A549 (cell line): Measurements from ENCODE around the gene PLGRKT. TPM values are rescaled to one million over a fixed set of nuclear protein-coding genes. Genes with fewer than 3 reads are reported as not detected.
"Not testable (repeated sequence)": the region's sequence is repeated elsewhere in the genome, so short reads cannot be mapped to it uniquely, and the experiment has no call there.

ENCODE experiments used
- ATAC-seq, 2 experiments: fragments of 200-7000 bp in 1 of 2; fragments of >200 bp in 1 of 2; cut with Nextera tagmentation in 1 of 2; cut with Tn5 transposase in 1 of 2; 3 replicates each; pipeline versions ENCODE4 v1.8.0 to v1.9.1; 2018 to 2020; ENCODE audit warnings: mild to moderate bottlenecking in 1 of 2, moderate library complexity in 1 of 2
- CTCF ChIA-PET: fragments of 300-600 bp; sonication (Branson Sonifier 250); formaldehyde crosslinking; extraction: SDS; loops from one replicate; lab custom pipeline; 2021; ENCODE audit warnings: antibody characterized with exemption, inconsistent platforms; lab: Yijun Ruan, JAX
- POLR2A ChIA-PET: fragments of 350-600 bp; formaldehyde crosslinking; extraction: SDS; loops from one replicate; lab custom pipeline; 2021; ENCODE audit warnings: antibody characterized with exemption, inconsistent platforms; lab: Yijun Ruan, JAX
- DNase-seq, 2 experiments: peaks; one replicate each; pipeline versions ENCODE4 v3.0.0 to v3.0.0-alpha.2; 2011 to 2016; ENCODE audit warnings: low read depth in 1 of 2, low spot score in 1 of 2
- FAIRE-seq: peaks from 2 replicates; lab custom pipeline; 2011; peaks lifted over from hg19 to GRCh38; lab: Jason Lieb, UNC
- H3K27ac ChIP-seq, 2 experiments: fragments of >200 bp; sonication (Bioruptor Twin); formaldehyde crosslinking; 3 replicates each; pipeline ENCODE4 v1.5.1; 2016 to 2017
- H3K4me1 ChIP-seq: fragments of >200 bp; sonication (Bioruptor Twin); formaldehyde crosslinking; 3 replicates; pipeline ENCODE4 v1.6.1; 2016
- H3K4me2 ChIP-seq: fragments of >200 bp; sonication (Bioruptor Twin); formaldehyde crosslinking; 3 replicates; pipeline ENCODE4 v1.6.1; 2016
- H3K4me3 ChIP-seq: fragments of >200 bp; sonication (Bioruptor Twin); formaldehyde crosslinking; 3 replicates; pipeline ENCODE4 v1.5.1; 2016
- H3K9me3 ChIP-seq: fragments of >200 bp; sonication (Bioruptor Twin); formaldehyde crosslinking; 3 replicates; pipeline ENCODE4 v1.6.1; 2016
- FOSL2 ChIP-seq, 2 experiments: fragments of 450-650 bp in 1 of 2; fragments of >200 bp in 1 of 2; sonication (Bioruptor Twin) in 1 of 2; formaldehyde crosslinking; IDR thresholded peaks; 2 replicates each; pipeline versions ENCODE4 v1.5.0 to v1.6.1; 2016 to 2020; ENCODE audit warnings: mild to moderate bottlenecking in 1 of 2, moderate library complexity in 1 of 2
- HES2 ChIP-seq: fragments of >200 bp; sonication (Bioruptor Twin); formaldehyde crosslinking; IDR thresholded peaks from 2 replicates; pipeline ENCODE4 v1.6.1; 2016
- KDM1A ChIP-seq: fragments of 200-600 bp; sonication (generic); IDR thresholded peaks from 2 replicates; pipeline ENCODE4 v1.6.1; 2016; ENCODE audit warnings: low read depth, mild to moderate bottlenecking
- MAFK ChIP-seq: fragments of 450-650 bp; IDR thresholded peaks from 2 replicates; pipeline ENCODE4 v1.6.1; 2014; ENCODE audit not compliant: partially characterized antibody
- NR3C1 ChIP-seq: fragments of >200 bp; sonication (Bioruptor Twin); formaldehyde crosslinking; IDR thresholded peaks from 3 replicates; pipeline ENCODE4 v1.6.1; 2017
- PHF8 ChIP-seq: fragments of 200-600 bp; sonication (generic); IDR thresholded peaks from 2 replicates; pipeline ENCODE4 v1.6.1; 2016; ENCODE audit warnings: low read depth, mild to moderate bottlenecking, antibody characterized with exemption, moderate library complexity, borderline replicate concordance
- POLR2A ChIP-seq: IDR thresholded peaks from 2 replicates; pipeline ENCODE4 v1.6.1; 2012; ENCODE audit warnings: mild to moderate bottlenecking, low read length
- POLR2AphosphoS2 ChIP-seq: conservative IDR thresholded peaks from 2 replicates; pipeline ENCODE4 v1.6.1; 2012; ENCODE audit warnings: low read length, improper control_type of control experiment, inconsistent platforms
- RFX5 ChIP-seq: fragments of 450-650 bp; IDR thresholded peaks from 2 replicates; pipeline ENCODE4 v1.7.1; 2014; ENCODE audit warnings: antibody characterized with exemption, mild to moderate bottlenecking, moderate library complexity
- ZC3H11A ChIP-seq: fragments of 450-650 bp; IDR thresholded peaks from 2 replicates; pipeline ENCODE4 v1.6.1; 2014; ENCODE audit warnings: antibody characterized with exemption, mild to moderate bottlenecking
- ZNF302 ChIP-seq: fragments of 250-450 bp; sonication (Bioruptor Pico); IDR thresholded peaks from 2 replicates; pipeline ENCODE4 v1.9.0; 2021; ENCODE audit warnings: inconsistent platforms, mild to moderate bottlenecking, moderate library complexity
- ZSCAN20 ChIP-seq: fragments of 250-450 bp; sonication (Bioruptor Pico); IDR thresholded peaks from 2 replicates; pipeline ENCODE4 v1.8.0; 2022; ENCODE audit warnings: mild to moderate bottlenecking, moderate library complexity
- WGBS: methylation state at CpG from one replicate; pipeline ENCODE4 v1.1.6; 2017; ENCODE audit errors: missing lambda C conversion rate; 5-methylcytosine and 5-hydroxymethylcytosine counted together
- polyA plus RNA-seq, 4 experiments: library from polyadenylated mRNA; depleted of rRNA in 3 of 4; stranded (reverse); fragments of >200 nt; fragmentation: RNase III in 1 of 4; extraction: RNeasy Plus Mini Kit Qiagen cat#74134 plus additional on column Dnase treatment in 1 of 4; gene quantifications; 2 replicates in 3 of 4; 3 replicates in 1 of 4; pipeline ENCODE4 v1.2.3, GENCODE V29; 2011 to 2017
- TF ChIP-seq, protein P1 (sequence below): IDR thresholded peaks from 2 replicates; pipeline ENCODE4 v1.6.1; 2012
- TF ChIP-seq, protein P2 (sequence below): IDR thresholded peaks from 2 replicates; pipeline ENCODE4 v1.6.1; 2012; ENCODE audit warnings: low read depth, borderline replicate concordance
- TF ChIP-seq, protein P3 (sequence below): fragments of 250-450 bp; sonication (Bioruptor Pico); IDR thresholded peaks from 2 replicates; pipeline ENCODE4 v1.5.0; 2020; ENCODE audit warnings: low read depth, mild to moderate bottlenecking, moderate library complexity

Gene PLGRKT
- polyA plus RNA-seq, 2 of the 4 experiments (the other 2 are of a cell fraction): 24.3 to 37.7 TPM

DNA sequence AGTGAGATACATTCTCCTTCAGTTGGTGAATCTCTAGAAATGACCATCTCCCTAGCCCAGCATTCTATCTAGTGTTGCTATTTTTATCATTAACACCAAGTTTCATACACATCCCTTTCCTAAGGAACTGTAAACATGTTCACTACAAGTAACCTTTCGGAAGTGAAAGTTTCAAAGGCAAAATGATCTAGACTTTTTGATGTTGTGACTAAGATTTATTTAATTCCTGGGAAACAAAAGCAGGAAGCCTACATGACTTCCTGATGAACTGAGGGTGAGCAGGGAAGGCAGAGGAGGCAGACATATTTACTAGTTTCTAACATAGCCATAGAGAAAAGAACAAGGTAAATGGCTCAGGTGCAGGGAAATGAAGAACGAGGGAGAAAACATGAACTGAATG is 43.7 kb downstream of the PLGRKT start:
- H3K27ac ChIP-seq, H3K9me3 ChIP-seq, FAIRE-seq, H3K4me1 ChIP-seq, CTCF ChIA-PET, ATAC-seq, H3K4me2 ChIP-seq, H3K4me3 ChIP-seq, DNase-seq, POLR2A ChIA-PET: not testable (repeated sequence)
- WGBS: 39% methylated on average over 2 of the region's 2 CpGs

- ChIA-PET POLR2A (no interaction called here), CTCF (no interaction called here)
- ATAC-seq (no peak), DNase-seq (no peak), FAIRE-seq (no peak)
- Histone ChIP-seq H3K4me2 (no peak overlapping the region), H3K4me3 (no peak overlapping the region), H3K27ac (no peak overlapping the region), H3K4me1 (no peaks in the 10 kb centered on the region), H3K9me3 (no peaks in the 10 kb centered on the region)
- peak; percentile 39 for TF ChIP-seq MAFK
- no peak for TF ChIP-seq KDM1A
- WGBS: 78% methylated on average over 2 of the region's 2 CpGs
These were observed 44.2 kb downstream of the PLGRKT start for GRCh38 chr9:5393497-5393896.

DNA sequence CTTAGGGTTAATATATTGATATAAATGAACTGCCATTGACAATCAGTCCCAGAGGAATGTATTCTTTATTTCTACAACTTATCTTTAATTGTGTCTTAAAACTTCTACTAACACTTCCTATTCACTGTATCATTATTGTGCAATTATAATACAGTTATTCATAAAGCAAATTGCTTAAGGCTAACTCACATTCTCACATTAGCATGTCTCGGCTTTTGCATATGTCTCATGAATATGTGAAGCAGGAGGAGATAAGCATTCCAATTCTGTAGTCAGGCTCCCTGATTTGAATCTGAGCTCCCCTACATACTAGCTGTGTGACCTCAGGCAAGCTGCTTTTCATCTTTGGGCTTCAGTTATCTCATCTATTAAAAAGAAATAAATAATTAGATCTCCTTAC is 45.4 kb downstream of the PLGRKT start:
- Histone ChIP-seq H3K4me2 (no peak overlapping the region), H3K4me3 (no peak overlapping the region), H3K4me1 (no peaks in the 10 kb centered on the region), H3K9me3 (no peaks in the 10 kb centered on the region), H3K27ac (no peak overlapping the region)
- TF ChIP-seq FOSL2 (IDR thresholded peaks at IDR 0.05) (no peak), FOSL2 (CRISPR knock-in tag; IDR thresholded peaks at IDR 0.05) (no peak), ZSCAN20 (no peak), RFX5 (no peak), MAFK (no peak), ZNF302 (CRISPR knock-in tag) (no peak), POLR2A (no peak), ZC3H11A (no peak), HES2 (no peak), POLR2AphosphoS2 (no peak), PHF8 (no peak), NR3C1 (no peak)
- TF ChIP-seq, protein P1, sequence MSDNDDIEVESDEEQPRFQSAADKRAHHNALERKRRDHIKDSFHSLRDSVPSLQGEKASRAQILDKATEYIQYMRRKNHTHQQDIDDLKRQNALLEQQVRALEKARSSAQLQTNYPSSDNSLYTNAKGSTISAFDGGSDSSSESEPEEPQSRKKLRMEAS: no peak
- TF ChIP-seq, protein P2, sequence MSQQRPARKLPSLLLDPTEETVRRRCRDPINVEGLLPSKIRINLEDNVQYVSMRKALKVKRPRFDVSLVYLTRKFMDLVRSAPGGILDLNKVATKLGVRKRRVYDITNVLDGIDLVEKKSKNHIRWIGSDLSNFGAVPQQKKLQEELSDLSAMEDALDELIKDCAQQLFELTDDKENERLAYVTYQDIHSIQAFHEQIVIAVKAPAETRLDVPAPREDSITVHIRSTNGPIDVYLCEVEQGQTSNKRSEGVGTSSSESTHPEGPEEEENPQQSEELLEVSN: no peak
- CTCF ChIA-PET: no interaction called here
- ATAC-seq (no peak), FAIRE-seq (no peak), DNase-seq (no peak)
- POLR2A ChIA-PET: no interaction called here
- 89% methylated on average over 1 of the region's 1 CpG for WGBS

GRCh38 chr9:5389109-5389732 is 48.5 kb downstream of the PLGRKT start:
- WGBS: 49% methylated on average over 3 of the region's 3 CpGs
- DNase-seq: no peak

More at GRCh38 chr9:5389109-5389732, 48.5 kb downstream of the PLGRKT start:
- CTCF ChIA-PET: no interaction called here
- Histone ChIP-seq H3K4me2 (no peak overlapping the region), H3K4me3 (no peak overlapping the region), H3K27ac (no peak overlapping the region), H3K9me3 (no peaks in the 10 kb centered on the region), H3K4me1 (no peaks in the 10 kb centered on the region)
- no peak for ATAC-seq
- POLR2A ChIA-PET: no interaction called here
- FAIRE-seq: no peak
- TF ChIP-seq, protein P3, sequence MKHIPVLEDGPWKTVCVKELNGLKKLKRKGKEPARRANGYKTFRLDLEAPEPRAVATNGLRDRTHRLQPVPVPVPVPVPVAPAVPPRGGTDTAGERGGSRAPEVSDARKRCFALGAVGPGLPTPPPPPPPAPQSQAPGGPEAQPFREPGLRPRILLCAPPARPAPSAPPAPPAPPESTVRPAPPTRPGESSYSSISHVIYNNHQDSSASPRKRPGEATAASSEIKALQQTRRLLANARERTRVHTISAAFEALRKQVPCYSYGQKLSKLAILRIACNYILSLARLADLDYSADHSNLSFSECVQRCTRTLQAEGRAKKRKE: no peak
- TF ChIP-seq FOSL2 (IDR thresholded peaks at IDR 0.05) (no peak), FOSL2 (CRISPR knock-in tag; IDR thresholded peaks at IDR 0.05) (peak; percentile 22; the same call in 1 of the 2 replicates)
